CD4-positive, alpha-beta T cell treated with Interleukin-10 for 1 hour (primary cell): ENCODE measurements around the gene PIAS4.
"Not testable (repeated sequence)": the region's sequence is repeated elsewhere in the genome, so short reads cannot be mapped to it uniquely, and the experiment has no call there.

ENCODE experiments used
- DNase-seq: peaks from one replicate; pipeline ENCODE4 v3.0.0-alpha.2; 2020

The PIAS4 gene

GRCh38 chr19:4007021-4007835, at the start of gene PIAS4:
PIAS4 (plus strand) TSS chr19:4007736; CDS start chr19:4007761, 25 bp downstream.
- peak; percentile 96 for DNase-seq

- DNase-seq = no peak
These were observed 48.4 kb upstream of the PIAS4 start for GRCh38 chr19:3958836-3959765.

- DNase-seq = no peak
These were observed 47.8 kb upstream of the PIAS4 start for GRCh38 chr19:3959766-3960131.

GRCh38 chr19:3961007-3961406, 46.5 kb upstream of the PIAS4 start:
- DNase-seq = no peak

- no peak for DNase-seq
These were observed 43.9 kb upstream of the PIAS4 start for GRCh38 chr19:3963458-3964255.

- DNase-seq = no peak
These were observed 43.0 kb upstream of the PIAS4 start for GRCh38 chr19:3964256-3965194.

GRCh38 chr19:3966051-3967017, 41.2 kb upstream of the PIAS4 start:
- no peak for DNase-seq

GRCh38 chr19:3967983-3968382, 39.6 kb upstream of the PIAS4 start:
- DNase-seq = not testable (repeated sequence)

- DNase-seq = no peak
These were observed 38.7 kb upstream of the PIAS4 start for GRCh38 chr19:3968556-3969434.

- no peak for DNase-seq
These were observed 37.9 kb upstream of the PIAS4 start for GRCh38 chr19:3969435-3970312.

GRCh38 chr19:3970313-3970807, 37.2 kb upstream of the PIAS4 start:
- DNase-seq = no peak

- peak; percentile 93 for DNase-seq
These were observed 36.5 kb upstream of the PIAS4 start, which contains the start of gene DAPK3 for GRCh38 chr19:3970808-3971598. DAPK3 (minus strand) TSS chr19:3971099; CDS start chr19:3969735, 1,364 bp downstream.

- DNase-seq = peak; percentile 21
These were observed 32.4 kb upstream of the PIAS4 start for GRCh38 chr19:3975144-3975543.

- peak; percentile 23 for DNase-seq
These were observed 31.9 kb upstream of the PIAS4 start for GRCh38 chr19:3975637-3976087.

GRCh38 chr19:3976495-3977241, 30.9 kb upstream of the PIAS4 start:
- DNase-seq = no peak
